Activated CD8-positive, alpha-beta memory T cell treated with anti-CD3 and anti-CD28 coated beads for 48 hours (primary cell): ENCODE data around the gene TCERG1L.

Source experiments
- DNase-seq, 3 experiments: peaks; one replicate each; pipeline ENCODE4 v3.0.0-alpha.2; 2020; ENCODE audit warnings: low read depth in 2 of 3, low spot score in 2 of 3

TCERG1L gene

DNA sequence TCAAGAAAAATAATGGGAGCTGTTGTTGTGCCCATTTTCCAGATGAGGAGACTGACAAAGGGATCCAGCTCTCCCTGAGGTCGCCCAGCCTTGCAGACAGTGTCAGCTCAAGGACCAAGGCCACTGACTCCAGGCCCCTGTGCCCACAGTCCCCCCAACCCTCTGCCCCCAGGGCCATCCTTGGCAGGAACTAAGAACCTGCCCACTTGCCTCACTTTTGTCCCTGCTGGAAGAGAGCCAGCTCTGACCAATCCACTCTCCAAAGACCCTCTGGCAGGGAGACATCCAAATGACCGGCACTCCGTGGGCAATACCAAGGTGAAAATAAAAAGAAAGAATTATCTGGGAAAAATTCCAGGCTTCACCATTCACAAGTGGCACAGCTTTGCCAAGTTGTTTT lies 101.3 kb downstream of the TCERG1L start:
- no peak for DNase-seq

DNA sequence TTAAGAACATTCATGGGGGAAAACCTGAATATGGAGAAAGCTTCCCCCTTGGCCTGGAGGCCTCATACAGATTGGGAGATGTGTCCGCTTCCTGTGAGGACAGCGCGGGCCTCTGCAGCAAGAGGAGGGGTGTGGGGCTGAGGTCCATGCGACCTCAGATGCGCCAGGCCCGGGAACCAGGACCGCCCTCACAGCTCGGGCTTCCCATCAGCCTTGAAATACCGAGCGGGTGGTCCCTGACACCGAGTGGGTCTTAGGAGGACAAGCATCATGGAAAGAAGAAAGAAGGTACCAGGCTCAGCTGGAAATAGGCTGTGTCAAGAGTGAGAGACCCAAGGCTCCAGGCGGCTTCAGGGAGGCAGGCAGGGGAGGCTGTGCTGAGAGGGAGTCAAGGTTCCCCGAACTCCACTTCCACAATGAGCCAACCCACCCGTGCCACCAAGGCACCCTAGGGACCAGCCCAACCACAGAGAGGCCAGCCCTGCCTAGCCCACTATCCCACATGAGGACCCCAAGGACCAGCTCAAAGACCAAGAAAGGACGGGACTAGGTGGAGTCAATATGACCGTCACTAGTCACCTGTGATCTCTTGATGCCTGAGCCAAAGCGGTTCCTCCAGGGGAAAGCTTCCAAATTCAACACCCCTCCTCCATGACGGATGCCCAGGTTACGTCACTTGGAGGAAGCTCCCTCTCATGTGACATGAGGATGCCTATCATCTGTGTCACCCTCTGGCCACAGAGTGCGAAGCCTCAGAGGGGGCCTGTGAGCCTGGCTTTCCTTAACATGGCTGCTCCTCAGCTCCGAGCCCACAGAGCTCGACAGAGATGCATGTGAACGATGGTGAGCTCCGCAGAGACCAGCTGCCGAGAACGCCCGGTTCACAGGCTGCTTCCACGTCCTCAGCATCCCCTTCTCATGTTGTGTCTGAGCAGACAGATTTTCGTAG lies 103.7 kb downstream of the TCERG1L start:
- DNase-seq, result no peak

DNA sequence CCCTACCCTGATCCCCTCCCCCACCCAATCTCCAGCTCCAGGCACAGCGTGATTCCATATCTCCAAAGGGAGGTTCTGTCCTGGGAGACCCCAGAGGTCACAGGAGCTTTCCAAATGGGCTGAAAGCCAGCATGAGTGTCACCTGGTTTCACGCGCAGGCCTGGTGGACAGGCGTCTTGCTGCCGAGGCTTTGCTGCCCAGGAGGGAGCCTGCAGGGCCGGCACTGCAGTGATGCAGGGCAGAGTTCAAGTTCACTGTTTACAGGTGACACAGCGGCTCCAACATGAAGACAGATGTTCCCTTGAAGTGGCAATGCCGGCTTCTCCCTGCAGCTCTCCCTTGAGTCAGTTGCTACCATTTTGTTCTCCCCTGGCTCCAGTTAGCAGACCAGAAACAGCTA lies 104.3 kb downstream of the TCERG1L start:
- no peak for DNase-seq

DNA sequence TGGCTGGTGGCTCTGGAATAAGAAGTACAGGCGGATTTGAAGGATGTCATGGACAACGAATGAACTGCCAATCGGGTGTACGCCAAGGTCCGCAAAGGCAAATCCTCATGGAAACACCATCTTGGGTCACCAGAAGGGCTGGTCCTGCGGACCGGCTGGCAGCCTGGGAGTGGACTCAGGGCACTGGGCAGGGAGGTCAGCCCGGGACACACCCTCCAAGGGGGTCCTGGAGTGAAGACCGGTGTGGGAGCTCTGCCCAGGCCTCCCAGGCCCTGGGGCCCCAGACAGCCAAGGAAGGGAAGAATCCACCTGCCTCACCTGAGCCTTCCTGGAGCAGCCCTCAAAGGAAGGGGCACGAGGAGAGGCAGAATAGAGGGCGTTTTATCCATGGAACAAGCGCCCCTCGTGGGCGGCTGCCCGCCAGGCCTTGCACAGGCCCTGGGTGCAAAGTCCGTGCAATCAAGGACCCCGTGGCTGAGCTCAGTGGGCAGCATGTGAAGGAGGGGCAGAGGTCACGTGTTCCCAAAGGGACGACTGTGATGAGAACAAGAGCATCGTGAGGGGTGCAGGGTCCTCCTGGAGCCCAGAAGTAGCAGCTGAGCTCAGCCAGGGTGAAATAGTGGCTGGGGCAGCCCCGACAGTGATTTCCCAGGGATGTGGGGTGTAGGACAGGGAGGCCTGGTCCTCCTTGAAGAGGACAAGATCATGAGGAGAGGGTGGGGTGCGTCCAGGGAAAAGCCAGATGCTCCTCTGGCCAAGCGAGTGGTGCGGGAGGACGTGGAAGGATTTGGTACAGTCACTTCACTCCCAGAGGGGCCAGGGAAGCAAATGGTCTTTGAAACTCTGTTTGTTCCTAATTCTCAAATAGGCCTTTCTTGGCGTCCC lies 105.2 kb downstream of the TCERG1L start:
- no peak for DNase-seq

DNA sequence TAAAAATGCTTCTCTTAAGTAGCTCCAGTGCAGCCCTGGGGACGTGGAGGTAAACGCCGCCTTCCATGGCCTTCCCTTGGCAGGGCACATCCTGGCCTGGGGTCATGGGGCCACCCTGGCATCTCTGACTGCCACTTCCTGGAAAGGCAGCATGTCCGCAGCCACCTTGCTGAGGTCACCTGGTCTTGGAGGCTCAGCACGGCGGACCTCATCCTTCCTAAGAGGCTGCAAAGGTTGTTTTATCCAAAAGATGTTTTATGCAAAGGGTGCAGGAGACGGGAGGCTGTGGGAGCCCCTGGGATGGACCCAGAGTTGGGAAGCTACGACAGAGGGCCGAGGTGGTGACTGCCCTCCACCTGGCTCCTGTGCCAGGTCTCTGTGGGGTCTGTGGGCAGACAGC lies 106.0 kb downstream of the TCERG1L start:
- DNase-seq, result no peak

DNA sequence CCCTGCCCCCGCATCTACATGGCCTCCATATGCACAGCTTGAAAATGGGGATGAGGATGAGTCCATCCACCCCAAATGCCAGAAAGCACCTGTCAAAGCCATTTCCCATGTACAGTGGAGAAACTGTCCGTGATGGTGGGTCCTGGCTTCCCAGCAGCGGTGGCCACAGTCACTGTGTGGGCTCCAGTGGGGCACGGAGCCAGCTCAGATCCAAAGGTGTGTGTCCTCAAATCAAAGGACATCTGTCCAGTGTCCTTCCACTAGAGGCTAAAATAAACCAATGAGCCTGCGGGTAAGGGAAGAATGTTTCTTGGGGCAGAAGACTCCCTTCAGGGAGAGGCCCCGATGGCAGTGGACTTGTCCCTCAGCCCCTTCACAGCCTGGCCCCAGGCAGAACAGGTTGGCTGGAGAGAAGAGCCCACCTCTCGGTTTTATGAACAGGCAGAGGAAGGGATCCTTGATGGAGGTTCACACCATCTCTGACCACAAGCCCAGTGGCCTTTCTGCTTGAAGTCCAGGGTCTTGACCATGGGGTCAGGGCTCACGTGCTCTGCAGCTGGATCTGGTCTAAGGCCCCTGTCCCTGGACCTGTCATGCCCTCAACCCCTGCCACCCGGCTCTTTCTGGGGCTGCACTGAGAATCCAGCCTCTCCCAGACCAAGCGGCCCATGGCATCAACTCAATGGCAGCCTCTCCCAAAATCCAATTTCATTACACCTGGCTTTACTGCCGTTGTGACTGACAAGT lies 106.9 kb downstream of the TCERG1L start:
- no peak for DNase-seq

DNA sequence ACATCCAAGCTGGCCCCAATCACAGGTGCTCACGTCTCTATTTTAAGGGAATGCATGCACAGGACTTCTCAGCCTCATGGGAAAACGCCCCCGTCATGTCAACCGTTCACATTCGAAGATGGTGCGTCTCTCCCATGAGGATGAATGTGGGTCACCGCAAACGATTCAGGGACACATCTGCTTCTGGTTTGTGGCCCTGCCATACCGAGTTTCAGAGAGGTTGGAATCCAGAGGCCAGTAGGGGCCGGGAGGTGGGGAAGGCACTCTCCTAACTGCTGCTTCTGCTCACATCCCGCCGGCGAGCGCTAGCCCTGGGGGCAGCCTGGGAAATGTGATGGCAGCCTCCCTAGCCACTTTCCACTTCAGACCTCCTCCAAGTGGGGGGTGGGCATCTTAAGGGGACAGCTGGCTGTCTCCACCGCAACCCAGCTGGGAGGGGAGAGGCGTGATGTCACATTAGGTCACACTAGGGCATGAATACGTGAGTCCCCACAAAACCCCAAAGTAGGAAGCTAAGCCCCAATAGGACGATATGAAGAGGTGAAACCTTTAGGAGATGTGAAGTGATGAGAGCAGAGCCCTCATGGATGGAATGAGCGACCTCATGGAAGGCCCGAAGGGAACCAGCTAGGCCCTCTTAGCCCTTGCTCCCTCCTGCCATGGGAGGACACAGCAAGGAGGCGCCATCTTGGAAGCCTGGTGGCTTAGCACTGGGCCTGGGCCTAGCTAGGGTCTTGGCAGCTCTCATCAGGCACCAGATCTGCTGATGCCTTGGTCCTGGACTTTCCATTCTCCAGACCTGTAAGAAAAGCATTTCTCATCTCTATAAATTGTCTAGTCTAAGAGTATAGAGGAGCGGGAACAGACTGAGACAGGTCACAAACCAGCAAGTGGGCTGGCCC lies 107.8 kb downstream of the TCERG1L start:
- no peak for DNase-seq

DNA sequence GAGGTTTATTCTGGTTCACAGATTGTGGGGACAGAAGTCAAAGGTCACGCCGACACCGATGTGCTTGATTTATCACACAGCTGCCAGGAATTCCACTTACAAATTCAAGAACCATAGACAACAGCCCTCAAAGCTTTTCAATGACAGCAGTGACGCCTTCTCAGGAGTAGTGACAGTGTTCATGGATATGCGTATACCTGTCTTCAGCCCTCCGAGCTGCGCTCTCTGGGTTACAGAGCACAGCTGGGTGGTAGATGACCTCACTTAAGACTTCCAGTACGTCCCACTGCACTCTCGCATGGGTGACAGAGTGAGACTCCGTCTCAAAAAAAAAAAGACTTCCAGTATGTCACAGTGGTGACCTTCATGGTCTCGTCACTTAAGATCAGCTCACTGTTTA lies 108.5 kb downstream of the TCERG1L start:
- DNase-seq, result no peak

DNA sequence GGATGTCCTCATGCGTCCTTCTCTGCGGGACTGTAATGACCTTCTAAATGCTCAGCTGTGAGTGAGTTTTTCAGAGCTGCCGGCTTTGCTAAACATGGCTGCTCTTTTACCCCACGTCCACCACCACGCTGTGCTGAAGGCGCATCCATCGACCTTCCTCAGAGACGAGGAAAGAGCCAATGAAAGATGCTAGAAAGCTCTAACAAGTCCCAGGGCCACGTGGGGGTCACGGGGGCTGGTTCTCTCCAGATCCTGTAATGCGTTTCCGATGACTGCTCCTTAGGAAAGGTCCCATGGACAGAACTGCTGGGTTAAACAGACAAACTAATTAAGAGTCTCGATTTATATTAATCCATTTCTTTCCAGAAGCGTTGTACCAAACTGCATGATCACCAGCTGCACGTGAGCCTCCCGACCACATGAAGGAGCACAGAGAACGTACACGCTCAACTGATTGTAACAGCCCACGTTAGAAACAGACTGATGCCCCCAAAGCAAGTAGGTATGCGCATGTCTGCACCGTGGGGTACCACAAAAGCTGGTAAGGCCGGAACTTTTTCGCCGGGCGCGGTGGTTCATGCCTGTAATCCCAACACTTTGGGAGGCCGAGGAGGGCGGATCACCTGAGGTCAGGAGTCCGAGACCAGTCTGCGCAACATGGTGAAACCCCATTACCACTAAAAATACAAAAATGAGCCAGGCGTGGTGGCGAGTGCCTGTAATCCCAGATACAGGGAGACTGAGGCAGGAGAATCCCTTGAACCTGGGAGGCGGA lies 109.6 kb downstream of the TCERG1L start:
- no peak for DNase-seq

DNA sequence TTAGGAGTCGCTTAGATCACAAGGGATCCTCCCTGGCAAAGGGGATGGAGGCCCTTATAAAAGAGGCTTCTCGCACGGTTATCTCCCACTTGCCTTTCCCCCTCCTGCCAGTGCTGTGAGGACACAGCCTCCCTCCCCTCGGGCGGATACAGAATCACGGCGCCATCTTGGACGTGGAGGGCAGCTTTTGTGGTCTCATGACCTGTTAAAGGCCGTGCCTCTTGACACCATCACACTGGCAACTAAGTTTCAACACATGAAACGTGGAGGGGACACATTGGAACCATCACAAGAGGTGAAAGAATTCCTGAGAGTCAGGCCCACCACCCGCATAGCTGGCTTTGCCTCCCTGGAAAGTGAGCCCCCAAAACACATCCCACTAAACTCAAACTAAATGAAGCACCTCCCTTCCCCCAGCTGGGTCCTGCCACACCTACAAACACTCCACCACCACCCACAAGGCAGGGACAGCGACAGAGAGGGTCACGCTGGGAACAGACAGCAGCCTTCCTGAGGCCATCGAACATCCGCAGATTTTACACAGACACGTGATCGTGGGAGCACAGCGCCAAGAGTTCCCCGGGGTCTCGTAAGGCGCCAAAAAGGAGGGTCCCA lies 110.6 kb downstream of the TCERG1L start:
- DNase-seq, result no peak

DNA sequence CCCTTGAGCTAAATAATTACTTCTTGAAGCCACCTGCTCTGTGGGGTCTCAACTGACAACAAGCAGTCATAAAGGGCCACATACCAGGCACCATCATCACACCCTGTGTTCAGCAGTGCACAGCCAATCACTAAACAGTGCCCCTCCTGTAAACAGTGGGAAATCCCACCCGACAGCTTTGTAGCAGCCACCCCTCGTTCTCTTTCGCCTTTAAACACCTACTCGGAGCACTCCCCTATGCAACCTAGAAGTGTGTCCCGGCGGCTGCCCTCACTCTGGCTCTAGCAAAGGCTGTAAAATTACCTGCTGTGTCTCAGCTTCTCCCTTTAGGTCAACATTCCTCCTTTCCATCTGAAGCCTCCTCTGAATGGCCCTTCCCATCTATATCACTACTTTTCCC lies 111.9 kb downstream of the TCERG1L start:
- DNase-seq, result no peak

DNA sequence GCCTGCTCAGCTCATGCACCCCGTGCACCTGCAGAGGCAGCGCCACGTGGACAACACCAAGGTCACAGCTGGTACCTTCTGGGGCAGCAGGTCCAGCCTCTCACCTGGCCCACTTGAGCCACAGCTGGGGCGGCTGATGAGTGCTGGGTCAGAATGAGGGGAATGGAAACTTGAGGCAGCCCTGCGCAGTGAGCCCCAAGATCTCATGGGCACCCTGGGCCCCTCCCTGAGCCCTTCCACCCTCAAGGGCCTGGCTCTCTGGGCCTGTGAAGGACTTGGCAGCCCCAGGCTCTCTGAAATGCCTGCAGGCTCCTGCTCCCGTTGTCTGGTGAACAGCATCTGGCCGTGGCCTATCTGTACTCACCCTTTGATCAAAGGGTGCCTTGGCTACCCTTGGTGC lies 112.7 kb downstream of the TCERG1L start:
- DNase-seq, result no peak

DNA sequence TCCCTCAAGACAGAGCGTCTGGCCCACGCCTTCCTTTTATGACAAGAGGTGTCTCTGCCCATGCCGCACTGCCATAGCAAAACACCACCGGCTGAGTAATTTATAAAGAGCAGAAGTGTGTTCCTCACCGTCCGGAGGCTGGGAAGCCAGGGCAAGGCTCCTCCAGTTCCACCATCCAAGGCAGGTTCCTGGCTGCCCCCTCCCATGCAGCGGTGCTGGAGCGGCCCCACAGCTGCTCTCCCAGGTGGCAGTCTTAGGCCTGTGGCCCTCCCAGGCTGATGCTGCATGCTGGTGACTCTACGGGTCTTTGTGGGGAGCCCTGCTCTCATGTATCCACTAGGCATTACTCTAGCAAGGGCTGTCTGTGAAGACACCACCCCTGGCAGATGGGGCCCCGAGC lies 113.1 kb downstream of the TCERG1L start:
- no peak for DNase-seq

DNA sequence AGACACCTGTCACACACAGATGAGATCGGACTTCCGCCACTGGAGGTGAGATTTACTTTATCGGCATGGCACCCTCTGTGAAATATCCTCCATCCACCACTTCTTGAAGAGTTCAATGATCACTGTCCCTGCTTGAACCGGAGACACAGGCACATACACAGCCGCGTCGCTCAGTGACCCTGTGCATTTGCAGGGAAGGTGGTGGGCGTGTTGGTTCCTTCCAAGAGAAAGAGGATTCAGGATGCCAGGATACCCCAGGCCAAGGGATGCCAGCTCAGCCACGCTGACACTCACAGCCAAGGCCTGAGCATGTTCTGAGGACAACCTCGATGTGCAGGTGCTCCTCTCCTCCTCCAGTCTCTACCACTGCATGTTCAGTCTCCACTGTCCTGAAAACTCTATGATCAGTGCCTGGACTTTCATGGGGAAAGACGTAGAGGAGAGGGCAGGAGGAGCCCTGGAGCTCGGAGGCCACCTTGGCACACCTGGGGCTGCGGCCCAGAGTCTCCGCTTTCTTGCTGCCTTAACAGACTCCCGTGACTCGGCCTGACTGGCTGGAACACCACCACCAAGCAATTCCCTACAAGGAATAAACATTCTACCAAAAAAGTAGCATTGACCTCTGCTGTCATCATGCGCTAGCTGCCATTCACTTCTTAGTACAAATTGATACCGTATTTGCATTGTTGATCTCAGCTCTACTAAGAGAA lies 115.2 kb downstream of the TCERG1L start:
- DNase-seq, result no peak

DNA sequence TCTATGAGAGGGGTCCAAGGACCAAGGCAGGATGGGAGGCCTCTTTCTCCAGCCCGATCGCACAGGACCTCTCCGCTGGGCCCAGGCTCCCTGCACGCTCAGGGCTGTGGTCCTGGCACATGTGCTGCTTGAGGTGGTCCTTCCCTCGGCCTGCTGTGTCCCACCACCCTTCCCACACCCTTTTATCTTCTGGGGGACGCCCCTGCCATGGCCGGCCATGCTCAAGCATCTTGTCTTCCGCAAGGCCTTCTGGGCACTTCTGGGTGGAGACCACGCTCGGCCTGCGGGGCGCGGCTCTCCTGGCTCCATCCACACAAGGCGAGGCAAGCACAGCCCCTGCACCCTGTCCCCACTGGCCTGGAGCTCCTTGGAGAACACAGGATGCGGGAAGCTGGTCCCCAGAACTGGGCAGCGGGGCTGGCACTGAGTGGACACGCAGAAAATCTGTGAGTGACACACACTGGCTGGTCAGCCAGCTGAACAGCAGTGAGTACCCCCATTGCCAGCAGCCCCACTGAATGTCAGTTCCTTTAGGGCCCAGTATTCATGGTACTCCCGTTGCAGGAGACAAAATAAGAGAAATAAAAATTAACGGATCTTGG lies 115.9 kb downstream of the TCERG1L start:
- no peak for DNase-seq

DNA sequence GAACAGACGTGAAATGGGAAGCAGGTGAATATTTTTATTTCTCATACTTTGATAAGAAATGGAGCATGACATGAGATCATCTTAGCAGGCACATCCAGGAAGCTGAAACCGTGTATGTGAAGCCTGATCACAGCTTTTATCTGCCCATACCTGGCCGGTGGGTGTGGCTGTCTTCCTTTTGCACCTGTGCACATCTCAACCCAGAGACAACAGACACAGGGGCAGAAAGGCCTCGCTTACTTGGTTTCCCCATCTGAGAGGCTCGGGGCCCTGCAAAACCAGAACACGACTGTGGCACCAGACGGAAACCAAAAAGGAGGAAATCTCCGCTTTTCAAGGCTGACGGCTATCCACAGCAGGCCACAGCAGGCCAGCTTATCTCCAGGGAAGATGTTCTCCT lies 116.4 kb downstream of the TCERG1L start:
- no peak for DNase-seq

DNA sequence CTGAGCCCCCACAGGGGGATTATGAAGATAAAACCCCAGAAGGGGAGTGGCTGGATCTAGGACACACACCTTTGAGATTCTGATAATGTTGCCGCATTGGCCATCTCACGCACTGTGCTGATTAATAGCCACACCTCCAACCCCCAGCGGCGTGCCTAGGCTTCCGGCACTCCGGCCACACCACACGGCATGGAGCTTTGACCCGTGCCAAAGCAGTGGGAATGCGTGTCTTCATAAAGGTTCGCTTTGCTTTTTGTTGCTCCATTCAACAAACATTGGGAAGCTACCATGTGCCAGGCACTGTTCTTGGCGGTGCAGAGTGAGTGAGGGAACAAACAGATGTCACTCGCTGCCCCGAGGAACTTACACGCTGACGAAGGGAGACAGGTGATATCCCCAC lies 117.6 kb downstream of the TCERG1L start:
- no peak for DNase-seq

DNA sequence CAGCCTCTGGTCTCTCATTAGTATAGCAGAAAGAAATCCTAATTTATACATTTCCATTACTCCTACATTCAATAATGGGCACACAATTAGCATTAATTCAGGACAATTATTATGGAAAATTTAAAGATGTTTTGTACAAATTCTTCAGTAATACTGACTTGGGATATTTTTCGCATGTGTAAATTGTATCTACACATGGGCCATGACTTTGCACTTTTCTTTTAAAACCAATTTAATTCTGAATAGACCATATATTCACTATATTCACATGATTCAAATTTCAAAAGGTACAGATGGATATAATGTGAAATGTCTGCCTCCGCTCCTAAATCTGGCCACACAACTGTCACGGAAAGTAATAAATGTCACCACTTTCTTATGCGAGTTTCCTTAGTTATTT lies 123.0 kb downstream of the TCERG1L start:
- no peak for DNase-seq
